Trophoblast cell (in vitro differentiated cells and primary cell): ENCODE data around the gene PTGFRN.

ENCODE experiments used
- DNase-seq, 2 donors: peaks; one replicate each; pipeline ENCODE4 v3.0.0-alpha.2; 2016
- H2AFZ ChIP-seq: 2 replicates; pipeline ENCODE4 v1.6.1; 2013; ENCODE audit warnings: low read length, moderate library complexity, mild to moderate bottlenecking; ENCODE audit not compliant: insufficient read depth, poor library complexity
- H2AK5ac ChIP-seq: 2 replicates; pipeline ENCODE4 v1.6.1; 2013; ENCODE audit warnings: mild to moderate bottlenecking, low read length
- H2BK120ac ChIP-seq: 2 replicates; pipeline ENCODE4 v1.6.1; 2013; ENCODE audit warnings: low read length, mild to moderate bottlenecking, moderate library complexity; ENCODE audit not compliant: insufficient read depth, poor library complexity
- H2BK12ac ChIP-seq: 2 replicates; pipeline ENCODE4 v1.6.1; 2013; ENCODE audit warnings: mild to moderate bottlenecking, low read length, moderate library complexity
- H2BK5ac ChIP-seq: 2 replicates; pipeline ENCODE4 v1.6.1; 2013; ENCODE audit warnings: low read length, low read depth, moderate library complexity, mild to moderate bottlenecking; ENCODE audit not compliant: poor library complexity
- H3K14ac ChIP-seq: 2 replicates; pipeline ENCODE4 v1.6.1; 2013; ENCODE audit warnings: mild to moderate bottlenecking, low read length
- H3K18ac ChIP-seq: 2 replicates; pipeline ENCODE4 v1.6.1; 2013; ENCODE audit warnings: mild to moderate bottlenecking, low read length
- H3K23ac ChIP-seq: 2 replicates; pipeline ENCODE4 v1.6.1; 2013; ENCODE audit warnings: low read length
- H3K27ac ChIP-seq: 2 replicates; pipeline ENCODE4 v1.5.1; 2013; ENCODE audit warnings: low read depth, mild to moderate bottlenecking, inconsistent platforms, low read length, moderate library complexity
- H3K27me3 ChIP-seq: 2 replicates; pipeline ENCODE4 v1.6.1; 2013; ENCODE audit warnings: inconsistent platforms, mild to moderate bottlenecking, low read length, moderate library complexity; ENCODE audit not compliant: insufficient read depth
- H3K36me3 ChIP-seq, 2 experiments: 1 replicate in 1 of 2; 2 replicates in 1 of 2; pipeline ENCODE4 v1.6.1; 2013; ENCODE audit warnings: low read length in 2 of 2, mild to moderate bottlenecking in 2 of 2, moderate library complexity in 1 of 2; ENCODE audit not compliant: insufficient read depth in 2 of 2, control insufficient read depth in 1 of 2
- H3K4ac ChIP-seq: 2 replicates; pipeline ENCODE4 v1.6.1; 2013; ENCODE audit warnings: low read depth, mild to moderate bottlenecking, low read length, moderate library complexity
- H3K4me1 ChIP-seq, 2 experiments: 1 replicate in 1 of 2; 2 replicates in 1 of 2; pipeline ENCODE4 v1.6.1; 2013; ENCODE audit warnings: low read length in 2 of 2, mild to moderate bottlenecking in 2 of 2, moderate library complexity in 1 of 2; ENCODE audit not compliant: insufficient read depth in 2 of 2, control insufficient read depth in 1 of 2
- H3K4me2 ChIP-seq: 2 replicates; pipeline ENCODE4 v1.6.1; 2013; ENCODE audit warnings: inconsistent platforms, mild to moderate bottlenecking, low read length, moderate library complexity
- H3K4me3 ChIP-seq: 2 replicates; pipeline ENCODE4 v1.5.1; 2013; ENCODE audit warnings: mild to moderate bottlenecking, low read depth, low read length, inconsistent platforms
- H3K79me1 ChIP-seq: one replicate; pipeline ENCODE4 v1.6.1; 2013; ENCODE audit warnings: low read length
- H3K79me2 ChIP-seq: 2 replicates; pipeline ENCODE4 v1.6.1; 2013; ENCODE audit warnings: low read length, mild to moderate bottlenecking; ENCODE audit not compliant: control insufficient read depth, insufficient read depth, poor library complexity
- H3K9ac ChIP-seq: 2 replicates; pipeline ENCODE4 v1.6.1; 2013; ENCODE audit warnings: mild to moderate bottlenecking, low read length
- H3K9me3 ChIP-seq: 2 replicates; pipeline ENCODE4 v1.6.1; 2013; ENCODE audit warnings: low read depth, mild to moderate bottlenecking, control low read depth, inconsistent platforms, low read length; ENCODE audit not compliant: insufficient read depth
- H4K12ac ChIP-seq: 2 replicates; pipeline ENCODE4 v1.6.1; 2013; ENCODE audit warnings: low read depth, mild to moderate bottlenecking, low read length, moderate library complexity
- H4K8ac ChIP-seq: 2 replicates; pipeline ENCODE4 v1.6.1; 2013; ENCODE audit warnings: low read depth, mild to moderate bottlenecking, low read length, moderate library complexity
- H4K91ac ChIP-seq: one replicate; pipeline ENCODE4 v1.6.1; 2013; ENCODE audit warnings: low read depth, mild to moderate bottlenecking, low read length, moderate library complexity
- WGBS: extraction: QIAGEN DNeasy Blood & Tissue Kit; methylation state at CpG from one replicate; pipeline ENCODE4 v1.1.7; 2013; ENCODE audit warnings: missing lambda C conversion rate; ENCODE audit not compliant: insufficient read length, insufficient coverage; ENCODE audit errors: extremely low coverage; 5-methylcytosine and 5-hydroxymethylcytosine counted together

The PTGFRN gene

GRCh38 chr1:116993286-116993685 is 83.6 kb downstream of the PTGFRN start:
- no peak overlapping the region for H3K23ac ChIP-seq
- no peak overlapping the region for H3K18ac ChIP-seq
- H3K4me2 ChIP-seq: no peak overlapping the region
- no peak overlapping the region for H3K9ac ChIP-seq
- H4K91ac ChIP-seq: no peak overlapping the region
- no peak overlapping the region for H3K4me3 ChIP-seq
- H3K79me1 ChIP-seq: no peaks in the 10 kb centered on the region
- H3K14ac ChIP-seq: no peak overlapping the region
- H3K36me3 ChIP-seq: peaks cover 6 to 15% of the 10 kb centered on the region in 2 experiments
- no peak overlapping the region for H2AK5ac ChIP-seq
- H3K27me3 ChIP-seq: no peaks in the 10 kb centered on the region
- H3K4ac ChIP-seq: no peak overlapping the region
- no peak overlapping the region for H2BK120ac ChIP-seq
- peaks cover 0 to 1% of the 10 kb centered on the region in 2 experiments for H3K4me1 ChIP-seq
- DNase-seq: peak; percentile 37 to 83
- H3K79me2 ChIP-seq: no peaks in the 10 kb centered on the region
- no CpG with 5 or more reads among the region's 7 CpGs for WGBS
- no peak overlapping the region for H2AFZ ChIP-seq
- peaks cover 1% of the 10 kb centered on the region for H3K9me3 ChIP-seq
- no peak overlapping the region for H2BK12ac ChIP-seq
- no peak overlapping the region for H3K27ac ChIP-seq
- no peak overlapping the region for H4K12ac ChIP-seq
- H2BK5ac ChIP-seq: no peak overlapping the region
- no peak overlapping the region for H4K8ac ChIP-seq

- H3K4ac ChIP-seq: no peak overlapping the region
- no peak overlapping the region for H3K4me3 ChIP-seq
- H2AFZ ChIP-seq: no peak overlapping the region
- H3K14ac ChIP-seq: no peak overlapping the region
- no peak overlapping the region for H2BK5ac ChIP-seq
- no peak overlapping the region for H3K27ac ChIP-seq
- H4K12ac ChIP-seq: no peak overlapping the region
- no peak overlapping the region for H2BK120ac ChIP-seq
- H3K4me2 ChIP-seq: no peak overlapping the region
- H3K9me3 ChIP-seq: peaks cover 1% of the 10 kb centered on the region
- no peak overlapping the region for H4K8ac ChIP-seq
- peaks cover 4 to 12% of the 10 kb centered on the region in 2 experiments for H3K36me3 ChIP-seq
- no peaks in the 10 kb centered on the region for H3K79me1 ChIP-seq
- no peak overlapping the region for H3K18ac ChIP-seq
- no peak overlapping the region for H4K91ac ChIP-seq
- peak in 1 of 2 donors; percentile 56 for DNase-seq
- no peak overlapping the region for H2AK5ac ChIP-seq
- no peaks in the 10 kb centered on the region for H3K27me3 ChIP-seq
- H3K79me2 ChIP-seq: no peaks in the 10 kb centered on the region
- no peak overlapping the region for H3K9ac ChIP-seq
- H2BK12ac ChIP-seq: no peak overlapping the region
- H3K4me1 ChIP-seq: peaks cover 0 to 1% of the 10 kb centered on the region in 2 experiments
- no peak overlapping the region for H3K23ac ChIP-seq
- WGBS: no CpG with 5 or more reads among the region's 2 CpGs
Measured at GRCh38 chr1:116994411-116994810, 84.7 kb downstream of the PTGFRN start.

GRCh38 chr1:116997066-116997465 is 87.3 kb downstream of the PTGFRN start:
- no peak overlapping the region for H3K4me3 ChIP-seq
- H4K12ac ChIP-seq: no peak overlapping the region
- H3K79me1 ChIP-seq: no peaks in the 10 kb centered on the region
- no peak overlapping the region for H3K4ac ChIP-seq
- peaks cover 1% of the 10 kb centered on the region for H3K9me3 ChIP-seq
- peak in 1 of 2 donors; percentile 47 for DNase-seq
- H3K36me3 ChIP-seq: peaks cover 0 to 4% of the 10 kb centered on the region in 2 experiments
- H4K91ac ChIP-seq: no peak overlapping the region
- no peak overlapping the region for H2BK120ac ChIP-seq
- H2AK5ac ChIP-seq: no peak overlapping the region
- H3K14ac ChIP-seq: no peak overlapping the region
- H2BK5ac ChIP-seq: no peak overlapping the region
- no peak overlapping the region for H3K23ac ChIP-seq
- H2BK12ac ChIP-seq: no peak overlapping the region
- no peaks in the 10 kb centered on the region for H3K27me3 ChIP-seq
- H3K18ac ChIP-seq: no peak overlapping the region
- H2AFZ ChIP-seq: no peak overlapping the region
- H4K8ac ChIP-seq: no peak overlapping the region
- no peaks in the 10 kb centered on the region for H3K79me2 ChIP-seq
- no CpG with 5 or more reads among the region's 1 CpG for WGBS
- no peak overlapping the region for H3K4me2 ChIP-seq
- H3K27ac ChIP-seq: no peak overlapping the region
- H3K4me1 ChIP-seq: peaks cover 0 to 1% of the 10 kb centered on the region in 2 experiments
- no peak overlapping the region for H3K9ac ChIP-seq

- Histone ChIP-seq H3K4ac (no peak overlapping the region), H4K12ac (no peak overlapping the region), H3K79me1 (no peaks in the 10 kb centered on the region), H3K9ac (no peak overlapping the region), H3K27me3 (no peaks in the 10 kb centered on the region), H3K14ac (no peak overlapping the region), H3K4me1 (peaks cover 0 to 1% of the 10 kb centered on the region in 2 experiments), H3K18ac (no peak overlapping the region), H2AFZ (no peak overlapping the region), H2AK5ac (no peak overlapping the region), H2BK120ac (no peak overlapping the region), H3K79me2 (no peaks in the 10 kb centered on the region), H4K91ac (no peak overlapping the region), H3K9me3 (peaks cover 1% of the 10 kb centered on the region), H2BK5ac (no peak overlapping the region), H4K8ac (no peak overlapping the region), H3K36me3 (peaks cover 0 to 2% of the 10 kb centered on the region in 2 experiments), H2BK12ac (no peak overlapping the region), H3K23ac (no peak overlapping the region), H3K4me2 (no peak overlapping the region), H3K4me3 (no peak overlapping the region), H3K27ac (no peak overlapping the region)
- DNase-seq: no peak
Measured at GRCh38 chr1:116997636-116998035, 87.9 kb downstream of the PTGFRN start.
